ENCODE data around the gene SREBF2. TPM values are rescaled to one million over a fixed set of nuclear protein-coding genes. Genes with fewer than 3 reads are reported as not detected.

Gene SREBF2
- 19.8 to 32.9 TPM (median 30.5 TPM) in 5 replicates for total RNA-seq (2022; extraction: Qiagen RNA extraction)

GRCh38 chr22:41832553-41833368, at the start of gene SREBF2:
SREBF2 (plus strand) TSS chr22:41833105; CDS start chr22:41833271, 166 bp downstream.

DNA sequence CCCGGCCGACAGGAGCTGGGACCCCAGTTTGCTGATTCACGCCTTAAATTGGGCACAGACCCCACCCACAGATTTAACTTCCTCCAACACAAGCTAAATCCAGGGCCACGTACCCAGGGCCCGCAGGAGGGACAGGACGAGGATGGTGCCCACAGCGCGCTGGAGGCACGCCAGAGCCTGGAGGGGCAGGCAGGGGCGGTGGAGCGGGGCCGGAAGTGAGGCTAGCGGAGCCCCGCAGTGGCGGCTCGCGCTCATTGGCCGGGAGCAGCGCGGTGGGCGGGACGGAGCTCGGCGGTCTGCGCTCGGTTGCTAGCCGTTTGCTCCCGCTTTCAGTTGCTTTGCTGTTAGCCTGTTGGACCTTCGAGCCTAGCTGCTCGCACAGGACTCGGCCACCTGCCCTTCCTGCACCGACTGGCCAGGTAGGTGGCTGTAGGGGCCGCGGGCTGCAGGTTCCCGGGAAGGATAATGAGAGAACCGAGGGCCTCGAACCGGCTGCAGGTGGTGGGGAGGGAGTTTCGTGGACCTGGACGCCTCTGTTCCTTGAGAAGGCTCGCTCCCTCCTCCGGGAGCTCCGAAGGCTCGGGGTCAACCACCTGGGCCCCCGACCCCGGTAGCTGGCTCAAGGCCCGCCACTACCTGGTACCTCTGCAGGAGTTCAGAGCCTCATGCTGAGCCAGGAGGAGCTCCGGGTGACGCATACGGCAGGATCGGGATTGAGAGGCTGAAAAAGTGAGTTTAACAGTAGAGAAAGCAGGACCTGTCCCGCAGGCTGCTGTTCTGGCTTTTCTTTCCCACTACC, 32.4 kb upstream of the SREBF2 start, which contains the start of gene CCDC134:
CCDC134 (plus strand) TSS at position 332 of the 799 bp plus-strand sequence. CDS start 8,212 bp downstream, outside the sequence.

DNA sequence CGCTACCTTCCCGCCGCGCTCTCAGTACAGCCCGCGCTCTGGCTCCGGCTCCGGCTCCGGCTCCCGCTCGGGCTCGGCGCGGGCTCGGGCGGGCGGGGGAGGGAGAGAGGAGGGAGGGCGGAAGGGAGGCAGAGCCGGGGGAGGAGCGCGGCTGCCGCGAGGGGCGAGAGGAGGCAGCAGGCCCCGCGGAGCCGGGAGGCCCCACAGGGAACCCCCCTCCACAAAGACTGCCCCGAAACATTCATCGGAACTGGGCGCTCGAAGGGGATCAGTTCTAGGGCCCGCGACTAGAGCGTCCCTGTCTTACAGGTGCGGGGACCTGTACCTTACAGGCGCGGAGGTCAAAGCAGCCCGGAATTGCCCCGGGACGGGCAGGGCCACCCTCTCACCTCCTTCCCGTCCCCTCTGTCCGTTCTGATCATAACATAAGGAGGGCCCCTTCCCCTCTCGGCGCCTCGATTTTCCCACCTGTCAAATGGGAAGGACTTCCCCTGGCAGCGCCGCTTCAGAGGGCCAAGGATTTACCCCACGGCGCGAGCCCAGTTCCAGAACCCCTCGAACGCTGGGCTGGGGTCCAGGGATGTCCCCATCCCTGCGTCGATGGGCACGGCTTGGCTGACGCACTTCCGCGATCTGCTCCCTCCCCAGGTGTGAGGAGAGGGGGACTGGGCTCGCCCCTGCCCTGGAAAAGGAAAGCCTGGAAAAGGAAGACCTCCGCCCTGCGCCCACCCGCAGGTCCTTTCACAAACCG, 82.3 kb downstream of the SREBF2 start, which contains the start of gene SHISA8:
SHISA8 (minus strand) TSS at position 40 of the 751 bp plus-strand sequence. CDS start 407 bp downstream, outside the sequence.

GRCh38 chr22:41946629-41947423, 113.9 kb downstream of the SREBF2 start, which contains the start of gene CENPM:
CENPM (minus strand) TSS chr22:41947152; CDS start chr22:41947076, 76 bp downstream.

DNA sequence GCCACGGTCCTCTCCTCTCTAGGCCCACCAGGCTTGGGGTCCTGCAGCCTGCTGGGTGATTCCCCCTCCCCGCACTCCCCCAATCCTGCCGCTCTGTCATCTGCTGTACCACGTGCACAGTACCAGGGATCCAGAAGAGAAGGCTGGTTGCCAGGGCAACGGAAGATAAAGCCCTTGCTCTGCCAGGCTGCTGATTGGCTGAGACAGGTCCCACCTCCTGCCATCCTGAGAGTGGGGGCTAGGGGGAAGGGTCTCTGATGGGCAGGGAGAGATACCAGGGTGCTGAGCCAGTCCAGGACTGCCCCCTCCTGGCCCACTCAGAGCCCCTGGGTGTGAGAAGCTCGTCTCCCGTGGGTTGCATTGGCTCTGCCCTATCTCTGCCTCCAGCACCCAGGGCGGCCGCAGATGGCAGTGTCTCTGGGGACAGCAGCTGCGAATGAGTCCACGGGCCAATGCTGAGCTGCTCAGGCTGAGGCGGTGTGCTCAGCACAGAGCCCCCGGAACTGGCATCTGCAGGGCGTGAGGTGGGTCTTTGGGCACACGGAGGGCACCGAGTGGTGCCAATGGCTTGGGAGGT, 119.1 kb downstream of the SREBF2 start, which contains the start of gene SMIM45:
SMIM45 (plus strand) TSS at position 253 of the 577 bp plus-strand sequence.

Other genes starting within 250 kb of the SREBF2 start
- 25.3 to 26.9 TPM (median 25.9 TPM) in 5 replicates for gene PMM1, start 243.3 kb upstream of the SREBF2 start, total RNA-seq (2022; extraction: Qiagen RNA extraction)
- gene DESI1, start 212.1 kb upstream of the SREBF2 start, total RNA-seq (2022; extraction: Qiagen RNA extraction) = 15.1 to 17.5 TPM (median 17.2 TPM) in 5 replicates
- gene XRCC6, start 211.8 kb upstream of the SREBF2 start, total RNA-seq (2022; extraction: Qiagen RNA extraction) = 284 to 351 TPM (median 305 TPM) in 5 replicates
- gene SNU13, start 144.2 kb upstream of the SREBF2 start, total RNA-seq (2022; extraction: Qiagen RNA extraction) = 116 to 185 TPM (median 153 TPM) in 5 replicates
- 0.15 TPM in 1 of 5 replicates, not detected in the others for gene MEI1, start 133.6 kb upstream of the SREBF2 start, total RNA-seq (2022; extraction: Qiagen RNA extraction)
- gene CCDC134, start 32.4 kb upstream of the SREBF2 start, total RNA-seq (2022; extraction: Qiagen RNA extraction) = 2.5 to 3.8 TPM (median 3.3 TPM) in 5 replicates
- 0.07 to 0.31 TPM (median 0.11 TPM) in 5 replicates for gene SHISA8, start 82.0 kb downstream of the SREBF2 start, total RNA-seq (2022; extraction: Qiagen RNA extraction)
- gene TNFRSF13C, start 93.7 kb downstream of the SREBF2 start, total RNA-seq (2022; extraction: Qiagen RNA extraction) = 0.09 to 0.23 TPM (median 0.19 TPM) in 5 replicates
- 23.9 to 33.0 TPM (median 27.6 TPM) in 5 replicates for gene CENPM, start 114.0 kb downstream of the SREBF2 start, total RNA-seq (2022; extraction: Qiagen RNA extraction)
- 0.97 to 1.5 TPM (median 1.2 TPM) in 5 replicates for gene SEPTIN3, start 136.3 kb downstream of the SREBF2 start, total RNA-seq (2022; extraction: Qiagen RNA extraction)
- 0.07 to 0.08 TPM in 2 of 5 replicates, not detected in the others for gene WBP2NL, start 165.7 kb downstream of the SREBF2 start, total RNA-seq (2022; extraction: Qiagen RNA extraction)
- gene NAGA, start 237.7 kb downstream of the SREBF2 start, total RNA-seq (2022; extraction: Qiagen RNA extraction) = 5.5 to 7.7 TPM (median 7.4 TPM) in 5 replicates
- not detected in 5 replicates for gene PHETA2, start 241.1 kb downstream of the SREBF2 start, total RNA-seq (2022; extraction: Qiagen RNA extraction)
- gene SMDT1, start 246.6 kb downstream of the SREBF2 start, total RNA-seq (2022; extraction: Qiagen RNA extraction) = 28.3 to 34.4 TPM (median 32.5 TPM) in 5 replicates

Measured in A549 treated with dexamethasone at 1 μM for 4 hours (cell line).